GM18951 (cell line): Measurements from ENCODE around the gene GRB14.

ENCODE experiments used
- POLR2A ChIP-seq: IDR thresholded peaks from 4 replicates; pipeline ENCODE4 v1.6.1; 2011; ENCODE audit warnings: mild to moderate bottlenecking; ENCODE audit not compliant: insufficient read length, insufficient read depth; ENCODE audit errors: extremely low read depth
- in situ Hi-C: fragments of 300-500 bp; cut with MboI; formaldehyde crosslinking; loops from one replicate; pipeline ENCODE4 v1.12.0; 2022; ENCODE audit warnings: low sequenced_read_pairs, mixed read lengths, inconsistent platforms; ENCODE audit not compliant: unreplicated experiment

Gene GRB14

GRCh38 chr2:164597983-164598382, 23.3 kb downstream of the GRB14 start:
- TF ChIP-seq POLR2A: no peak
- in situ Hi-C loops: no loop called here

- TF ChIP-seq POLR2A: no peak
These were observed 26.3 kb downstream of the GRB14 start for GRCh38 chr2:164595031-164595430.

DNA sequence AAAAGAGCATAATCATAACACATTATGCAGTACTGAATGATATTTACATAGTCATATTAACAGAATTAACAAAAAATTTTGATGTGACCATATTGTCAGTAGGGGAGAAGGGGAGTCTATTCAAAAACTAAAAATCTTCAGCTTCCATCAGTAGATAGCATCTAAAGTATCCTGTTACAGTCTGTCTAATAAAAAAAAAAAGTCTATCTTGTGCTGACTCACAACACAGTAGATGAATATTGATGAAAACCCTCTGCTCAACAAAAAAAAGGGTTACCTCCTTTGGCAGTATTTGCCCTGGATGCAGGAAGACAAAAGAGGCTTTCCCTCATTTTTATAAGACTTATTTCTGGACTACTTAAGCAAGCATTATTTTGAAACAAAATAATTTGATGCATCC, 27.3 kb downstream of the GRB14 start:
- TF ChIP-seq POLR2A: no peak
- in situ Hi-C loops: no loop called here

More at GRCh38 chr2:164595031-164595430, 26.3 kb downstream of the GRB14 start:
- in situ Hi-C loops: no loop called here

DNA sequence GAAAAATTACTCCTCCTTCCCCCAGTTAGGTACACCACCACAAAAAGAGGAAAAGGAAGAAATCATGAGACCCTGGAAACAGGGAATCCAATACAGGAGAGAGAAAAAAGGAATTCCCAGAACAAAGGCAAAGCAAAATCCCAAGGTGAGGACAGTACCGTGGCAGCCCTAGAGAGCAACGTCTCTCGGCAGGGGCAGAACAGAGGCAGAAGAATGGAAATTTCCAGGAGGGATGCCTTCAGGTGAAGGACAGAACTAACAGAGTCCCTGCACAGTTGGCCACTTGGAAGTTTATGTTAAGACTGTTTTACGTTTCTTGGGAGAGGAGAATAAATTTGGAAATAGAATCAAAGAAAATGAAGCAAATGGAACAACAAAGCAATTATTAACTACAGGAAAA, 27.7 kb downstream of the GRB14 start:
- in situ Hi-C loops: no loop called here
- TF ChIP-seq POLR2A: no peak

- in situ Hi-C loops: no loop called here
- no peak for TF ChIP-seq POLR2A
These were observed 31.8 kb downstream of the GRB14 start for GRCh38 chr2:164589522-164589921.

DNA sequence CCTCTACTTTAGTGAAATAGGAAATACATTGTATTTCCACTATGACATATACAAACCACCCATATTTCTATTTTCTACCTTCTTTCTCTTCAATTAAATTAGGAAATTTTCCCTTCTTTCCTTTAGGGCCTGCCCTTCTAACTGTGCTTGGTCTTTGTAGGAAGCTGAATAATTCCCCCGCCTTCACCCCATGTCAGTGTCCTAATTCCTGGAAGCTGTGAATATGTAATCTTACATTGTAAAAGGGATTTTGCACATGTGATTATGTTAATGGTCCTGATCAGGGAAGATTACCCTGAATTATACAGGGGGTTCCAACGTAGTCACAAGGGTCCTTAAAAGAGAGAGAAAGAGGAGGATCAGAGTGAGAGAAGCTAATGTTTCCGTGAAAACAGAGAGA, 40.2 kb downstream of the GRB14 start:
- in situ Hi-C loops: no loop called here
- TF ChIP-seq POLR2A: no peak

- in situ Hi-C loops: no loop called here
- no peak for TF ChIP-seq POLR2A
These were observed 46.4 kb downstream of the GRB14 start for GRCh38 chr2:164574931-164575330.

GRCh38 chr2:164570475-164570874, 50.8 kb downstream of the GRB14 start:
- in situ Hi-C loops: no loop called here
- no peak for TF ChIP-seq POLR2A

DNA sequence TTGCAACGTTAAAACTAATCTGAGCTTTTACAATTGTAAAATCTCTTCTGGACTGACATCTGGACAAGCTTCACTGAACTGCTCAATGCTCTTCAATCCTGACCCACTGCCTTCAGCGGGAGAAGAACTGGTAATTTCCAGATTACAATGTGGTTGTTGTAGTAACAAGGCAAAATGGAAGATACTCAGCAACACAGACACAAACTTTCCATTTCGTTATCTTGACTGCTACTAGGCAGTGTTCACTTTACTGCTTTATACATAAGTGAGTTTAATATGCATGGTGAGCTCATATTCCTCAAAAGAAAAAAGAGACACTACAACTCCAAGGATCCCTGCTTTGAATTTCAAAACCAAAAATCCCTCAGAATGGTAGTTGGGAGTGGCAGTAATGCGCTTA, 51.9 kb downstream of the GRB14 start:
- no peak for TF ChIP-seq POLR2A
- in situ Hi-C loops: no loop called here

DNA sequence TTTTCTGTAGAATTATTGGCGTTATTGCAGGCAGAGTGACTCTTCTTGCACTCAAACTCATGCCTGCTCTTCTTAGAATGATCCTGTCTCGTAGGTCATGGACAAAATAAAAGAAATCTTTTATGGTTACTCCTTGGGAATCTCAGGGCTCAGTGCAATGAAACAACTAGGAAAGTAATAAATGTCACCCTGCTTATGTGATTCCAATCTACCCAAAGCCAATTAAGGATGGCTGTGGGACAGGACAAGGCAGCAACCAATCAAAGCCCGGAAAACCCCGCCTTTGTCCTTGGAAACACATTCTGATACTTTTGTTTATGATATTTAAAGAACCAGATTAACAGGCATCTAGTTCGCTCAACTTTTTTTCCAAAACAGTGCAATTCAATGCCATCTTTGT, 53.0 kb downstream of the GRB14 start:
- TF ChIP-seq POLR2A: no peak
- in situ Hi-C loops: no loop called here

DNA sequence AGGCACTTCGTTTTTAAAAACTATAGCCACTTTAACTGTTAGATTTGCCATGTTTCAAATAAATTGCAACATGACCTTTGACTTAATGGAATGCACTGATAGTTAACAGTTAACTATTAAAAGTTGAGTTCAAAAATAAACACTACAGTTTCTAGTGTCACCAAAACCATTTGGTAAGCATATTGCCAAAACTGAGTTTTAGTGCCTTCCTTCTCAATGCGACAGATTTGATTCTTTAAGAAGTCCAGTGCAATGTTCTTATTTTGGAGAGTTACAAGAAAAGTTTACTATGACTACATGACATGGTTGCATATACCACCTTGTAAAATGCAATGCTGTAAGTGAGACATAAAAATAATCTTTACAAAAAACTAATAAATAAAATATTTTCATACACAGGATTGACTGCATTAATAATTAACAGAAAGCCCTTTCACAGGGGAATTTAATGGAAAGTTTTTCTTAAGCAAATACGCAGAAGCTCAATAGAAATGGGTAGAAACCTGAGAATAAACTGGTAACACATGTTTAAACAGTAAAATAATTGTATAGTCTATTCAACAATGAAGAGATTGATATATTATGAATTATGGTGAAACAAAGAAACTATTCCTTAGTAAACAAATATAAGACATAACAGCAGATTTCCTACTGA, 53.8 kb downstream of the GRB14 start:
- in situ Hi-C loops: no loop called here
- no peak for TF ChIP-seq POLR2A

DNA sequence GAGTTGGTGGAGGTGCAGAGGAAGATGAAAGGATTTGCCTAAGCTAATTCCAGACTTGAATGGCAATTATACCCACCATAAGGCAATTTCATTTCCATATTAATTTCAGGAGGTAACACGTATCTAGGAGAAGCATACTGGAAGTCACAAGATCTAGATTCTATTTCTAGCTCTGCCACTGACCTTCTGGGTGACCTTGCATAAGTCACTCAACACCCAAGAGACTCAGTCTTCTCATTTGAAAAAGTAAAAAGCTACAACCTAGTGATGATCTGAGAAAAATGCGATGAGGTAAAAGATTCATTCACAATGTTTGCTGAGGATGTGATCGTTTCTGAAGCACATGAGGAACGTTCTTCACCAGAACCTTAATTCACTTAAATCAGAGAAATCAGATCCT, 55.9 kb downstream of the GRB14 start:
- in situ Hi-C loops: no loop called here
- no peak for TF ChIP-seq POLR2A

GRCh38 chr2:164562666-164563065, 58.6 kb downstream of the GRB14 start:
- no peak for TF ChIP-seq POLR2A
- in situ Hi-C loops: no loop called here

DNA sequence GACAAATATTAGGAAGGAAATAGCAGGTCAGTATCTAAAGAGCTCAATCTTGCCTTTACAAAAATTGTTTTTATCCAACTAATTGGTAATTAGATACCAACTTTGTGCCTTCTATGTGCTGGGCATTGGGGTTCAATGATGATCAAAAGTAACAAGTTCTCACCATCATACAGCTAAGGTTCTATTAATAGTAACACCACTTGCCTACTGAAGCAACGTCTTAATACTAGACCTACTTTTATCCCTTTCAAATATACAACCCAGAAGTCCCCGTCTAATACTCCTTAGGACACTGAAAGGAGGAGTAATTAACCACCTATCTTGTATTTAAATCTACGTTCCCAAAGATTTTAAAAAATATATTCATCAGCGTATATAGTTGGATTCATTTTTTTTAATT, 59.3 kb downstream of the GRB14 start:
- no peak for TF ChIP-seq POLR2A
- in situ Hi-C loops: no loop called here

- TF ChIP-seq POLR2A: no peak
- in situ Hi-C loops: no loop called here
These were observed 59.9 kb downstream of the GRB14 start for GRCh38 chr2:164561416-164561815.
